ENCODE results near the gene MFN2.
"Not testable (repeated sequence)": the region's sequence is repeated elsewhere in the genome, so short reads cannot be mapped to it uniquely, and the experiment has no call there.

DNA sequence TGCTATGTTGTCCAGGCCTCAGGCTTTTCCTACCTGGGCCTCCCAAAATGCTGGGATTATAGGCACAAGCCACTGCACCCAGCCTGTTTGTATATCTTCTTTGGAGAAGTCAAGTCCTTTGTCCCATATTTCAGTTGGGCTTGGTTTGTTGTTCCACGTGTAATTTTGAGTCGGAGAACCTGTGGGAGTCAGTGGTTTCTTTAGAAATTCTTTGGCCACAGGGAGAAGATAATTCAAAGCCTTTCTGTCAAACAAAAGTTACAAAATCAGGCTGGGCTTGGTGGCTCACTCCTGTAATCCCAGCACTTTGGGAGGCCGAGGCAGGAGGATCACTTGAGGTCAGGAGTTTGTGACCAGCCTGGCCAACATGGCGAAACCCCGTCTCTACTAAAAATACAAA, 53.2 kb downstream of the MFN2 start:
- TF ChIP-seq, protein P1, sequence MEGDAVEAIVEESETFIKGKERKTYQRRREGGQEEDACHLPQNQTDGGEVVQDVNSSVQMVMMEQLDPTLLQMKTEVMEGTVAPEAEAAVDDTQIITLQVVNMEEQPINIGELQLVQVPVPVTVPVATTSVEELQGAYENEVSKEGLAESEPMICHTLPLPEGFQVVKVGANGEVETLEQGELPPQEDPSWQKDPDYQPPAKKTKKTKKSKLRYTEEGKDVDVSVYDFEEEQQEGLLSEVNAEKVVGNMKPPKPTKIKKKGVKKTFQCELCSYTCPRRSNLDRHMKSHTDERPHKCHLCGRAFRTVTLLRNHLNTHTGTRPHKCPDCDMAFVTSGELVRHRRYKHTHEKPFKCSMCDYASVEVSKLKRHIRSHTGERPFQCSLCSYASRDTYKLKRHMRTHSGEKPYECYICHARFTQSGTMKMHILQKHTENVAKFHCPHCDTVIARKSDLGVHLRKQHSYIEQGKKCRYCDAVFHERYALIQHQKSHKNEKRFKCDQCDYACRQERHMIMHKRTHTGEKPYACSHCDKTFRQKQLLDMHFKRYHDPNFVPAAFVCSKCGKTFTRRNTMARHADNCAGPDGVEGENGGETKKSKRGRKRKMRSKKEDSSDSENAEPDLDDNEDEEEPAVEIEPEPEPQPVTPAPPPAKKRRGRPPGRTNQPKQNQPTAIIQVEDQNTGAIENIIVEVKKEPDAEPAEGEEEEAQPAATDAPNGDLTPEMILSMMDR (IDR thresholded peaks at IDR 0.05), result not testable (repeated sequence)
- TF ChIP-seq POLR2A (IDR thresholded peaks at IDR 0.05), result not testable (repeated sequence)
